ENCODE results near the gene GRK4.
"Not testable (repeated sequence)": the region's sequence is repeated elsewhere in the genome, so short reads cannot be mapped to it uniquely, and the experiment has no call there.

GRK4 gene

DNA sequence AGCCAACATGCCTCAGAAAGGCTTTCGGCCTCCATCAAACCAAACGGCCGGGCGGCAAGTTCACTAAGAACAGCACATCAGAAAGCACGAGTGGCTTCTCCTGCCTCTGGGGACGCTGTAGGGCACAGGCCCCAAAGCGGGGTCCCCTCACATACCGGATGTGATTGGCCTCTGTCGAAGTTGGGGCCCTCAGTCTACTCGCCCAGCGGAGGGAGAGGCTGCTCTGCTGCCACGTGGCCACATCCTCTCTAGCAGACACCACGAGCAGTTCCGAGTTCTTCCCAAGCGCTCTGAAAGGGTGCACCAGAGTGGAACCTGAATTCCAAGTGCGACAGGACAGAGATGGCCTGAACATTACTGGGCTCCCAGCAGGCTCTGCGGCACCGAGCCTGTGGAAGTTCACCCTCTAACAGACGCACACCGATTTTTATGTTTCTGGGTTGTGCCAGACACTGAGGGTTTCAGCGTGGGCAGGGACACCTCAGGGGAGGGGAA, 21.3 kb upstream of the GRK4 start:
- DNase-seq, result no peak

DNA sequence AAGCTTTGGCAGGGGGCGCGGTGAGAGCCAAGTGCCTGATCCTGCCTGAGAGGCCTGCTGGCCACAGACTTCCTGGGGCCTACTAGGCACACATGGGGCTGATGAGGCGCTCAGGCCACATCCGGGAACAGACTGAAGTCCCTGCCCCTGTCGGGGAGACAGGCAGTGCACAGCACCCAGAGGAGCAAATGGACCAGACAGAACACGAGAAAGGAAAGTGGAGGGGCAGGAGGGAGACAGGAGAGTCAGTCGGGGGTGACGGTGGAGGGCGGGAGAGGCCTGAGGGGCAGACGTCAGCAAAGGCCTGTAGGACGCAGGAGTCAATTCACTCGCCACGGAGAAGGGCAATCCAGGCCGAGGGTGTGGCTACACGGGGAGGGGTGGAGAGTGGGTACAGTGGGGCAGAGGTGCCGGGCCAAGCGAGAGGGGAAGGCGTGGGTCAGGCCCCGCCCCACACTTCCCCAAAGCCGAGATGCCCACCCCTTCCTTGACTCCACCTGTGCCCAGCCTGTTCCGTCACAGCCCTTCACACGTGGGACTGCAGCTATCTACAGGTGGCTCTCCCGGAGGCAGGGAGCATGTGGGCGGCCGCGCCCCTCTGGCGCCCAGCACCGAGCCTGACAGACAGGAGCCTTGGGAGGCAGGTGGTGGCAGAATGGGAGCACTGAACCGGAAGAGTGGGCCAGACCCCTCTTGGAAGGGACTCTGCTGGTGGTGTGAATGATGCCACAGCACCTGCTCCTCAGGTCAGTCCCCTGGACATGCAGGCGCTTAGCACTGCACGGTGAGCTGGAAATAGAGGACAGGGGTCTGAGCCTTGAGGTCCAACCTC, 20.6 kb upstream of the GRK4 start:
- no peak for DNase-seq

DNA sequence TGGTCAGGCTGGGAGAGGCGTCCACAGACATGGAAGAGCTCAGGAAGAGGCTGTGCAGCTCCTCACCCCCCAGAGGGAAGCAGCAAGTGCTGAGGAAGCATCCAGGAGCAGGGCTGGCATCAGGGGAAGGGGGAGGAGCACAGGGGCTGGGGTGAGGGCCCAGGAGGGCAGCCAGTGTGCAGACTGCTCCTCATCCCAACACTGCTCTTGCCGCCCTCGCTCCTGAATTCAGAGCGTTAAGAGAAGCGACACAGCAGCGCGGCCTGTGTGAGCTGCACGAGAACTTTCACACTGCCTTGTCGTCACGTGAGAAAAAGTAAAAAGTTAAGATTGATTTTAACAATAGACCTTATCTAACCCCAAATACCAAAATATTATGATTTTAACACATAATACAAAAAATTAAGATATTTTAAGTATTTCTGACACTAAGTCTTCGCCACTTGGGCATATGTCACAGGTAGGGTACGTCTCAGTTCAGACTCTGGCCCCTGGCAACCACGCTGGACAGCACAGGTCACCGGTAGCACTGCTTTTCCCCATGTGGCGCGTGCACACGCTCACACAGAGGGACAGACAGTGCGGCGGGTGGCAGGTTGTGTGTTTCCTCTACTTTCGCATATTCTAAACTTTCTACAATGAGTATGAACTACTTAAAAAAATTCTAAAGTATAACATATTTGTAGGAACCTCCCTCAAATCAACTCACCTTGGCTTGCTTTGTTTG, 19.8 kb upstream of the GRK4 start:
- no peak for DNase-seq

DNA sequence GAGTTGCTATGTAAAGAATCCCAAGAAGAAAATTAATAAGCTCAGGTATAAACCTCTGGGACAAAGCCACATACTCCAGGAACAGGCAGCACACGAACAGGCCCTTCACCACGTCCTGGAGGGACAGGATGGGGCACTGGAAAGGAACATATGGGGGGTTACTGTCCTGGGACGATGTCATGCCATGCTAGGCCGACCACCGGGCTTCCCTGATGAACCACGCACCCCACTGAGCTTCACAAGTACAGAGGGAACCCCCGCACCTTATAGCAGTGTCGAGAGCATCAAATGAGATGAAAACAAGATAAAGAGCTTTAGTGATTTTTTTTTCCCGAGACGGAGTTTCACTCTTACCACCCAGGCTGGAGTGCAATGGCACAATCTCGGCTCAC, 19.3 kb upstream of the GRK4 start:
- DNase-seq, result no peak

DNA sequence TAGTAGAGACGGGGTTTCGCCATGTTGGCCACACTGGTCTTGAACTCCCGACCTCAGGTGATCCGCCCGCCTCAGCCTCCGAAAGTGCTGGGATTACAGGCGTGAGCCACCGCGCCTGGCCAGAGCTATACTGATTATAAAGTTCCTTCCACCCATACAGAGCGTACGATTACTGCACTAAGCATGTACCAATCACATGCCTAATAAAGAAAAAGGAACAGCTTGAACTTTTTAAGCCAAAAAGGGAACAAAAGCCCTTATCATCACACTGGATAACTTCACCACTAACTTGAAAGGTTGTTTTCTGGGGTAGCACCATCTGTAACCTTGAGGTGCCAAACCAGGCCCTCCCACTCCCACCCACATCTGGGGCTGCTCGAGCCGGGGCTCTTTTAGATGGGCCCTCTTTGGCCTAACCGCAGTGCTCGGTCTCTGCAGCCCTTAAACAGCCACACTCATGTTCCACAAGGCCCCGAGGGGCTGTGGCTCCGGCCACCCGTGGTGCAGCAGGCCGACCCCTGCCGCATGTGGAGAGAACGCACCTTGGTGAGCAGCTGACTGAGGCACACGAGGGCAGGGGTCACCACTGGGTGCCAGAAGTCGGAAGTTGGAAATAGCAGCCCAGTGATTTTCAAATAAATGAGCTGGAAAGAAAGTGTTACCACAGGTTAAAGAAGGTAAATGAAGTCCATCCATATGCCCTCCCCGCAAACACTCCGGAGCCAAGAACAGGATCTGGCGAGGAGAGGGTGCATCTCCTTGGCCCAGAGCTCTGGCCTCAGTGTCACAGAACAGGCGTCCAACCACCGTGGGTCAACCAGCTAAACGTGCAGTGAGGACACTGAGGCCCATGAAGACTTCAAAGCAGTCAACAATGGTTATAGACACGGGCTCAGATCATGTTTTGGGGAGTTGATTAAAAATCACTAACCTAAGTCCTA, 18.5 kb upstream of the GRK4 start:
- no peak for DNase-seq

DNA sequence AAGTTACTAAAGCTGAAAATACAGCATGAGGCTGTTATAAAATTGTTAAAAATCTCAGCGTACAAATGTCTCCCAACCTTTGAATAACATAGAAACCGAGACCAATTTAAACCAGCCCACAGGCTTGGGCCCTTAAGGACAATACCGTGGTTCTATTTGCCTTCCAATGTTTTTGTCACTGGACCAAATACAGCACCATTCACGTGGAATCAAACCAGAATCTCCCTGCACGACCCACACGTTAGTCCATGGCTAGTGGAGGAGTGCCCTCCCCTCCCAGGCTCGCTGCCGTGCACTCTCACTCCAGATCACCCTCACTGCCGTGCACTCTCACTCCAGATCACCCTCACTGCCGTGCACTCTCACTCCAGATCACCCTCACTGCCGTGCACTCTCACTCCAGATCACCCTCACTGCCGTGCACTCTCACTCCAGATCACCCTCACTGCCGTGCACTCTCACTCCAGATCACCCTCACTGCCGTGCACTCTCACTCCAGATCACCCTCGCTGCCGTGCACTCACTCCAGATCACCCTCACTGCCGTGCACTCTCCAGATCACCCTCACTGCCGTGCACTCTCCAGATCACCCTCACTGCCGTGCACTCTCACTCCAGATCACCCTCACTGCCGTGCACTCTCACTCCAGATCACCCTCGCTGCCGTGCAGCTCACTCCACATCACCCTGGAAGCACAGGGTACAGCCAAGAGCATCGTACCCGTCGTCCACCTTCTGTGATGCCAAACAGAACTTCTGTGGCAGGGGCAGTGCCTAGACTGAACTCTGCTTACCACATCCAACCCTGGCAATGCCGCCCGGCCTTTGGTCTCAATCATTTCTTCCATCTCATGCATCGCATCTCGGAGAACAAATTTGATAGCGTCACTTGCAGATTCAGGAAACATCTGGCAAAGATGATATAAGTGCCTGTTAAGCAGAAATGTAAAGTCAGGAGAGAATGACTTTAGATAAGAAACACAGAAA, 17.5 kb upstream of the GRK4 start:
- not testable (repeated sequence) for DNase-seq

DNA sequence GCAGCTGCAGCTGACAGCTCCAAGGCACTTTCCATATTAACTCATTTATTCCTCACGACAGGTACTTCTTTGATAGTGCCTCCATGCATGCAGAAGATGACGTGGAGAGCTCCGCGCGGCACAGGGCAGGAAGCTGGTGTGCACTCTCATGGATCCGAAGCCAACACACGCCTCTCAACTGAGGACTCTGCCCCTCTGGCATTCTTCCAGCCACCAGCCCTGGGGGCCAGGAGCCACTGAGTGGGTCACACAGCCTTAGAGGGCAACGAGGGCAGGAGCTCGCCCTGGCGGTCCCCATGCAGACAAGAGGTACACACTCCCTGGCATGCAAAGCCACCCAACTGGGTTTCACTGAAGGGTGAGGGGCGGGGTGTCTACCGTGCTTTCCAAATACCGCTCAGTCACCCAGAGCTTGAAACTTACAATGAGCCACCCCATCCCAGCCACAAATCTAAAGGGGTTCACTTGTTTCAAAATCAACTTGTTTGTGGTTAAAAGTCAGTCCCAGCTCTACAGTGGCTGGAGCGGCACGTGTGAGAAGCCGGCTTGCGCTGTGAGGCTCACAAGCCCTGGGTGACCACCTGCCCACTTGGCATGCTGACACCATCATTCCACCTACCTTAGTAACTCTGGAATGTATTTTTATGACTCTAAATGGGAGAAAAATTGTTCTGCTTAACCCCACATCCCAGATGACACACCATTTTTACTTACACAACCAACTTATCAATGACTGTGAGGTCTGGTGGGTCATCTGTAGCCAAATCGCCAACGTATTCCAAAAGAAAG, 16.4 kb upstream of the GRK4 start:
- DNase-seq, result no peak

DNA sequence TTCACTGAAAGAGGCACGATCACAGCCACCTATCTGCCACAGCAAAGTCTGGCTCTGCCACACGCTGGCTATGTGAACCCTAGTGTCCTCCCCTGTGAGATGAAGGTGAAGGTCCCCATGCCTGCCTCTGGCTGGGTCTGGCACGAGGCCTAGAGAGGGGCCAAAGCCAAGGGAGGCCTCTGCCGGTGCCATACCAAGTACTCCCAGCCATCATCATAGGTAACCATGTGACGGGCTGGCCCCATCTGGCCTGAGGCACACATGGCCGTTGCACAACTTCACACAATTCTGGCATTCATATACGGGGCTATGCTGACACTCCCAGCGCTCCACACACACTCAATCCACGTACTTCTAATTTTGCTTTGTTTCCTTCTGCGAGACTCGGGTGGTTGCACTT, 15.4 kb upstream of the GRK4 start:
- DNase-seq, result no peak

DNA sequence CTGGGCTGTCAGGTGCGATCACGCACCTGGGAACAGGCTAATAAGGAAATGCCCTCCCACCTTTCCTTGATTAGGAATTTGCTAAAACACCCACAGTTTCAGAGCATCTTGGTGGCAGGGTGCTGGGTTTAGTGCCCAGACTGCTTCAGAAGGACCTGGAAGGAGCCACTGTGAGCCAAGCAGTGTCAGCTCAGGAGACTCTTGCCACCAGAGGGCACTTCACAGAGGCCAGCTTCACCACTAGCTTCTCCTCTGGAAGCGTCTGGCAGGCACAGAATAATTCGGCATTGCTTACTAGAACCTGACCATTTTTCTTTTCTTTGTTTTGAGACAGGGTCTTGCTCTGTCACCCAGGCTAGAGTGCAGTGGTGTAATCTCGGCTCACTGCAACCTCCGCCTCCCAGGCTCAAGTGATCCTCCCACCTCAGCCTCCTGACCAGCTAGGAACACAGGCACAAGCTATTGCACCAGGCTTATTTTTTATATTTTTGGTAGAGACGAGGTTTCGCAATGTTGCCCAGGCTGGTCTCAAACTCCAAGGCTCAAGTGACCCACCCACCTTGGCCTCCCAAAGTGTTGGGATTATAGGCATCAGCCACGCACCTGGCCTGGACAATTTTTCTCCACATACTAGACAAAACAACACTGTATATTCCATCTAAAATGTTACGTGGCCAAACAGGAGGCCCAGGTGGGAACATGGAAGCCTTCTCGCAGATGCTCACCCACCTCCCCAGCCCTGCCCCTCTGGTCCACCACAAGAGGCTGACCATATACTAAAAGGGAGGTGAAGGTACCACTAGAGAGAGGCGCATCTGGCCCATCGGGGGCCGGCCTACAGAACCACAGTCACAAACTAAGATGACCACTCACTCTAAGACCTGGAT, 14.2 kb upstream of the GRK4 start:
- DNase-seq, result no peak

DNA sequence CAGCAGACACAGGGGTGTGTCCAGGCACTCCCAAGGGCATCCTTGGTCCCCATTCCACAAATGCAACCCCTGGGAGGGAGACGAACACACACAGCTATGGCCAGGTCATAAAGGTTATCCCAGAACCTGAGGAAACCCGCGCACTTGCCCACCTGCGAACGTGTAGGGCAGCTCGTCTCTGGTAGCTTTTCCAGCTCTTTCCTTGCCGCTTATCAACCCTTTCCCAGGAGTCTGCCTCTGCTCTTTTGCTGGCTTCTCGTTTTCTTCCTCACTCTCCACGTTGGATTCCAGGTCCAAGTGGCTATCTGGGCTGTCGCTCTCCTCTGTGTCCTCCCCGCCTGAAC, 13.6 kb upstream of the GRK4 start:
- no peak for DNase-seq

DNA sequence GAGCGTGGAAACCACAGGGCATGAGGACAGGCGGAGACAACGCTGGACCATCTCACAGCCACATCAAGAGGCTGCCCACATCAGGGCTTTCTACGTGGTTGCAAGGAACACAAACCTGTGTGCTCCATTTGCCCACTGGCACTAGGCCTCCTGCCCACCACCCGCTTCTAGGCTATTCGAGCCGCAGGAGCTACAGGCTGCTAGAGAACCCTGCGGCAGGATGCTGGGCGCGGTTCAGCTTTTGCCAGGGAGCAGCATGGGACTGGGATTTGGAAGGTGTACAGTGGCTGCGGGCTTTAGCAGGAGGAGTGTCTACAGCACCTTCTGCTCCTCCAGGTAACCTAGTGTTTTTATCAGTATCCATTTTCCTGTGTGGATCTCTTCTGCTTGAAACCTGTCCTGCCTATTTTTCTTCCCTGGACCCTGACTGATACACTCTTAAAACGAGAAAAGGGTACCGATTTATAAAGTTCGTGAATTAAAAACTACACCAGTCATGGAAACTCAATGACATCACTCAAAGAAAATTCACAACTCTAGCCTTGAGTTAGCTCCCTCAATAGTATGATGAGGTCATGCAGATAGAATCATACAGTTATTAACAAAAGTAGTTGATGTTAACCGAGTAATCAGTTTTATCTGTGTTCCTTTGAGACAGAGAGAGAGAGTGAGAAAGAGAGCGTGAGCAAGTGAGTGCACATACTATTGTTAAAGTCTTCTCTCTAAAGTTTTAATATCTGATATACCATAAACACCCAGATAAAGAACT, 13.0 kb upstream of the GRK4 start:
- DNase-seq, result no peak

DNA sequence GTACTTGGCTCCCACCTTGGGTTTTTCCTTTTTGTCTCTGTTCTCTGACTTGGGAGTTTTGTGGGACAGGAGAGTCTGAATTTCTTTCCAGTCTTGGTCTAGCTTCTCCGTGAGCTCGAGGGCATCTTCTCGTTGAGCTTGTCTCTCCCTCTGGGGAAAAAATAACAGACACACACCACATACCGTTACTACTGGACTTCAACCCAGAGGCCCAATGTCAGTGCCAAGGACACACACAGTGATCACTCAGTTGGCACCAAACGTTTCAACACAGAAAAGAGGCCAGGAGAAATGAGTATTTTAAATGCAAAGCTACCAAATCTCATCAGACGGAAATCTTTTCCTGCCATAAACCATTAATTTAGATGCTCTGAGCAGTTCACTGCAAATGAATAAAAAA, 9.9 kb upstream of the GRK4 start:
- no peak for DNase-seq

DNA sequence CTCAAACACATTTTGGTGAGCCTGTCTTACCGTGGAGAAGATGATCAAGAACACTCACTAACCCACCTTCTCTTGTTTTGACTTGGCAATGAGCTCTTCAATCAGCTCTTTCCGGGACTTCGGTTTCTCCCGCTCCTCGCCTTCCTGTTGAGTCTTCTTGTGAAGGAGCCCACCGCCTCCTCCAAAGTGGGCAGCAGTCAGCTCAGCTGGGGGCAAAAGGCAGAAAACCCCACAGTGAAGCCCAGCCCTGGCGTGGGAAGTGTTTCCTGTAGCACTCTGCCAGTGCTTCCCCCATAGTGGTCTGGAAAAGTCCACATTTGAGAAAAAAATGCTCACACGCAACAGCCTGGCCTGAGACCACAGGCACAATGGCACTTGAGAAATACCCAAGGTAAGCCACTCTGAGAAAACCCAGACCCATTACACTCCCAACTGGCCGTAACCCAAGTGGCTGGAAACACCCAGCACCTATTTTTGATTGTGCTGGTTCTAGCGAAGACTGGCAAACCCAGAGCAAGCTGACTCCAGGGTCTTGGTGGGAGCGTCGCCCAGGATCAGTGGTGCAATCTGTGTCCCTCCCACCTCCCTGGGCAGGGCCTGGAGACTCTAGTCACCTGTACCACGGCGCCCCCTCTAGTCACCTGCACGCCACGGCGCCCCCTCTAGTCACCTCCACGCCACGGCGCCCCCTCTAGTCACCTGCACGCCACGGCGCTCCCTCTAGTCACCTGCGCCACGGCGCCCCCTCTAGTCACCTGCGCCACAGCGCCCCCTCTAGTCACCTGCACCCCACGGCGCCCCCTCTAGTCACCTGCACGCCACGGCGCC, 8.8 kb upstream of the GRK4 start:
- DNase-seq, result peak; percentile 55

DNA sequence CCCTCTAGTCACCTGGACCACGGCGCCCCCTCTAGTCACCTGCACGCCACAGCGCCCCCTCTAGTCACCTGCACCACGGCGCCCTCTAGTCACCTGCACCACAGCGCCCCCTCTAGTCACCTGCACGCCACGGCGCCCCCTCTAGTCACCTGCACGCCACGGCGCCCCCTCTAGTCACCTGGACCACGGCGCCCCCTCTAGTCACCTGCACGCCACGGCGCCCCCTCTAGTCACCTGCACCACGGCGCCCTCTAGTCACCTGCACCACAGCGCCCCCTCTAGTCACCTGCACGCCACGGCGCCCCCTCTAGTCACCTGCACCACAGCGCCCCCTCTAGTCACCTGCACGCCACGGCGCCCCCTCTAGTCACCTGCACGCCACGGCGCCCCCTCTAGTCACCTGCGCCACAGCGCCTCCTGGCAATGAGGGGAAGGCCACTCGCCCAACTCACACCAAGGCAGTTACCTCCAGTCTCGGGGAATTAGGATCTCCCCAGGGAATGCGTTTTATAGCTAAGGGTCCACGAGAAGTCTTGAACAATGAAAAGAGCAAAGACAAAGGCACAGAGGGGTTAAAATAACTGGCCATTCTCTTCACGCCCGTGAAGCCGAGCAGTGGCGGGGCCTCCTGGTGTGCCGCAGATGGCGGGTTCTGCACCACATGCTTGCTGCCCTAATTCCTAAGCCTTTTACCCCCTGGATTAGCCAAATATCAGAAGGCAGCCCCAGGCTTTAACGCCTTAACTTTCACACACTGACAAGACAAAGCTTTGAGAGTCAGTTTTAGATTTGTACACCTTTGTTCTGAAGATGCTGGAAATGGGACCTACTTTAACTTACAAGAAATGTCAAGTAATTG, 8.0 kb upstream of the GRK4 start:
- DNase-seq, result not testable (repeated sequence)

DNA sequence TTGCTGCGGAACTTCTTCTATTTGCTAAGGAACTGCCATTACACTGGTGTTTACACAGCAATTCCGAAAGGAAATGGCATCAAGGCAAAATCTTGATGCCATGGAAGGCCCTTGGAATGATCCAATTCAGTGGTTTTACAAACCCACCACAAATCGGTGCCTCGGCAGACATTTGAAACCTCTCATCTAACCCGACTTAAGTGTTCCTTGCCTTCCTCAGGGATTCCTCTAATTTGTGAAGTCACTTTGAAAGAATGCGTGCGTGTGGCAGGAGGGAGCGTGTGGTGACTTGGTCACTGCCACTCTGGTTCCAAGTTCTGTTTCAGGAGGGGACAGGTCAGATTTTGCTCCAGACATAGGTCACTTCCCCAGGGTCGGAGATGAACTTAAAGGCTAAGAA, 4.9 kb upstream of the GRK4 start:
- no peak for DNase-seq

DNA sequence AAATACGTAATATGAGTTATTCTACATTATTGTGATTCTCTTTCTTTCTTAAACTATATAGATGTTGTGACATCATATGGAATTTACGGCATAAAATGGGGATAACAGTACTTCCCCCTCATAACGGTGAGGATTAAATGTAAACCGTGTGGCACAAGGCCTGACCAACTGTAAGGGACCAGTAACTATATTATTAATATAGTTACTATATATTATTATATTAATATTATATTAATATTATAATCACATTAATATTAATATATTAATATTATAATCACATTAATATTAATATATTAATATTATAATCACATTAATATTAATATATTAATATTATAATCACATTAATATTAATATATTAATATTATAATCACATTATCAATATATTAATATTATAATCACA, 2.9 kb upstream of the GRK4 start:
- not testable (repeated sequence) for DNase-seq

DNA sequence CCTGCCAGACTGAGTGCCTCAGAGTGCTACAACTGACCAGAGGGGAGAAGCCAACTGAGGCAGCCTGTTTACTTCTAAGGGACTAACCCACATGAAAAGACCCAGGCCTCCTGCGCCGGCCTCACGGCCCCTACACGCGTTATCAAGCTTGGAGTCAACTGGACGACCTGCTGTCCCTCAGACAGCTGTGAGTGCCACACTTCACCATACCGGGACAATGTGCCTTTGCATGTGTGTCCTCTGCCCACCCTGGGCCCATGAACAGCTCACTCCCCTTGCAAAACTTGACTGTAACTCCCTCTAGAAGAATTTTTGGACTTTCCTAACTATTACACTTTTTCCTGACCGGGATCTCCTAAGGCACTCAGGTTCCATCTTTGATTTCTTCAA, 2.0 kb upstream of the GRK4 start:
- no peak for DNase-seq

Measured in activated CD4-positive, CD25-positive, alpha-beta regulatory T cell treated with anti-CD3 and anti-CD28 coated beads, Interleukin-2, amount 50 U/mL, for 72 hours (primary cell).